ENCODE measurements around the gene TENM3. TPM values are rescaled to one million over a fixed set of nuclear protein-coding genes. Genes with fewer than 3 reads are reported as not detected.

TENM3 gene
- total and polyA plus RNA-seq, 2 donors (not counting 3 experiments of a cell fraction or from before 2014, with no cell fraction given) = 3.2 to 6.2 TPM

- no peak overlapping the region for H3K4me2 ChIP-seq (ENCODE audit: insufficient read depth, low read length)
- no peak for DNase-seq (ENCODE audit: low read depth, low spot score)
- intact Hi-C loops (cut with micrococcal nuclease) = no loop called here
- no peaks in the 10 kb centered on the region for H3K27me3 ChIP-seq (ENCODE audit: control insufficient read depth in 2 of 2, insufficient read depth in 2 of 2, low read length in 2 of 2)
- no TSS peak for BruUV-seq (replicated peaks)
- no peak overlapping the region for H2AFZ ChIP-seq (ENCODE audit: low read depth, low read length)
- no peak overlapping the region for H3K4me3 ChIP-seq (replicated peaks in 1 of 3; ENCODE audit: insufficient read depth in 1 of 3, low read depth in 1 of 3, low read length in 3 of 3)
- dilution Hi-C loops (cut with MboI; ENCODE audit: extremely low pct_ligation_motif_present, low sequenced_read_pairs) = no loop called here
- no peak overlapping the region for H3K27ac ChIP-seq (ENCODE audit: insufficient read depth, low read depth, low read length)
- H3K9me3 ChIP-seq (replicated peaks; ENCODE audit: control insufficient read depth, insufficient read depth, low read length) = peaks cover 2% of the 10 kb centered on the region
- H3K79me2 ChIP-seq (ENCODE audit: control insufficient read depth, insufficient read depth, low read length) = no peaks in the 10 kb centered on the region
- no peaks in the 10 kb centered on the region for H3K4me1 ChIP-seq (ENCODE audit: control insufficient read depth, extremely low read depth, insufficient read depth, low read length)
- H3K9ac ChIP-seq (replicated peaks; ENCODE audit: extremely low read depth, insufficient read depth, low read length) = no peak overlapping the region
- no peaks in the 10 kb centered on the region for H4K20me1 ChIP-seq (replicated peaks; ENCODE audit: control insufficient read depth, extremely low read depth, insufficient read depth, low read length)
- TF ChIP-seq MAX (IDR thresholded peaks at IDR 0.05; ENCODE audit: insufficient read depth, insufficient read length) (no peak), GATA2 (IDR thresholded peaks at IDR 0.05; ENCODE audit: insufficient read depth, insufficient read length, low read depth, low read length) (no peak), FOS (IDR thresholded peaks at IDR 0.05; ENCODE audit: borderline replicate concordance, insufficient read depth, low read length) (no peak), JUN (IDR thresholded peaks at IDR 0.05; ENCODE audit: borderline replicate concordance, insufficient read depth, insufficient read length, low read depth) (no peak), POLR2AphosphoS5 (IDR thresholded peaks at IDR 0.05; ENCODE audit: insufficient read depth, low read depth, low read length) (no peak), MYC (IDR thresholded peaks at IDR 0.05; ENCODE audit: low read depth, low read length) (no peak)
- CTCF ChIA-PET = no interaction called here
- FAIRE-seq = no peak
- POLR2A ChIA-PET = no interaction called here
- no peaks in the 10 kb centered on the region for H3K9me1 ChIP-seq (replicated peaks; ENCODE audit: control insufficient read depth, extremely low read depth, insufficient read depth, low read length)
- H3K36me3 ChIP-seq (ENCODE audit: control insufficient read depth in 2 of 2, extremely low read depth in 1 of 2, insufficient read depth in 2 of 2, low read length in 2 of 2) = no peaks in the 10 kb centered on the region
Measured at GRCh38 chr4:182225257-182225852, 17.8 kb upstream of the TENM3 start.

GRCh38 chr4:182227611-182228010 lies 15.6 kb upstream of the TENM3 start:
- dilution Hi-C loops (cut with MboI; ENCODE audit: extremely low pct_ligation_motif_present, low sequenced_read_pairs) = no loop called here

More at GRCh38 chr4:182227611-182228010, 15.6 kb upstream of the TENM3 start:
- H3K4me1 ChIP-seq (ENCODE audit: control insufficient read depth, extremely low read depth, insufficient read depth, low read length) = no peaks in the 10 kb centered on the region
- no peaks in the 10 kb centered on the region for H3K36me3 ChIP-seq (ENCODE audit: control insufficient read depth in 2 of 2, extremely low read depth in 1 of 2, insufficient read depth in 2 of 2, low read length in 2 of 2)
- no peak overlapping the region for H3K4me3 ChIP-seq (replicated peaks in 1 of 3; ENCODE audit: insufficient read depth in 1 of 3, low read depth in 1 of 3, low read length in 3 of 3)
- no peak overlapping the region for H2AFZ ChIP-seq (ENCODE audit: low read depth, low read length)
- H4K20me1 ChIP-seq (replicated peaks; ENCODE audit: control insufficient read depth, extremely low read depth, insufficient read depth, low read length) = no peaks in the 10 kb centered on the region
- ChIA-PET POLR2A (no interaction called here), CTCF (interaction anchor here (0.8 kb wide), 1 partner anchor 16 kb away, joined by 4 read pairs; no protein-coding TSS in a partner anchor)
- no peaks in the 10 kb centered on the region for H3K79me2 ChIP-seq (ENCODE audit: control insufficient read depth, insufficient read depth, low read length)
- intact Hi-C loops (cut with micrococcal nuclease) = no loop called here
- peaks cover 2% of the 10 kb centered on the region for H3K9me3 ChIP-seq (replicated peaks; ENCODE audit: control insufficient read depth, insufficient read depth, low read length)
- H3K9me1 ChIP-seq (replicated peaks; ENCODE audit: control insufficient read depth, extremely low read depth, insufficient read depth, low read length) = no peaks in the 10 kb centered on the region
- H3K27me3 ChIP-seq (ENCODE audit: control insufficient read depth in 2 of 2, insufficient read depth in 2 of 2, low read length in 2 of 2) = no peaks in the 10 kb centered on the region
- no peak overlapping the region for H3K4me2 ChIP-seq (ENCODE audit: insufficient read depth, low read length)
- BruUV-seq (replicated peaks) = no TSS peak
- DNase-seq (ENCODE audit: low read depth, low spot score) (no peak), FAIRE-seq (no peak)
- H3K9ac ChIP-seq (replicated peaks; ENCODE audit: extremely low read depth, insufficient read depth, low read length) = no peak overlapping the region
- no peak overlapping the region for H3K27ac ChIP-seq (ENCODE audit: insufficient read depth, low read depth, low read length)
- no peak for TF ChIP-seq POLR2A (IDR thresholded peaks at IDR 0.05; ENCODE audit: low read depth, low read length)
